Left lung (tissue), 10 donors: Measurements from ENCODE around the gene WRNIP1. TPM values are rescaled to one million over a fixed set of nuclear protein-coding genes. Genes with fewer than 3 reads are reported as not detected.
A peak's percentile ranks its signal among the peaks of the same experiment; 100 is the strongest.

Source experiments
- ATAC-seq: fragments of 200-7000 bp; cut with Tn5 transposase; one replicate; pipeline ENCODE4 v1.9.1; 2020; ENCODE audit warnings: moderate library complexity
- DNase-seq, 4 donors: peaks; one replicate each; pipeline ENCODE4 v3.0.0-alpha.2; 2013 to 2020
- H3K27ac ChIP-seq, 2 donors: fragments of 200-600 bp; sonication (generic) in 1 of 2; one replicate each; pipeline versions ENCODE4 v1.5.0 to v1.8.0; 2020 to 2021
- H3K27me3 ChIP-seq, 2 donors: fragments of 200-600 bp; sonication (generic) in 1 of 2; one replicate each; pipeline versions ENCODE4 v1.5.0 to v1.8.0; 2020 to 2021
- H3K36me3 ChIP-seq, 2 donors: fragments of 200-600 bp; sonication (generic) in 1 of 2; one replicate each; pipeline versions ENCODE4 v1.5.0 to v1.8.0; 2020 to 2021
- H3K4me1 ChIP-seq, 2 donors: fragments of 200-600 bp; one replicate each; pipeline ENCODE4 v1.8.0; 2021
- H3K4me3 ChIP-seq, 2 donors: fragments of 200-600 bp; sonication (generic) in 1 of 2; one replicate each; pipeline versions ENCODE4 v1.5.0 to v1.8.0; 2020 to 2021; ENCODE audit warnings: mild to moderate bottlenecking in 1 of 2
- H3K9me3 ChIP-seq, 2 donors: fragments of 200-600 bp; sonication (generic) in 1 of 2; one replicate each; pipeline versions ENCODE4 v1.5.0 to v1.8.0; 2020 to 2021
- intact Hi-C, 2 donors: fragments of 100-400 bp; cut with DNase I; formaldehyde crosslinking; loops; one replicate each; pipeline versions ENCODE4 v1.11.2 to v1.14.2; 2022
- polyA plus RNA-seq, 6 donors: library from polyadenylated mRNA; unstranded; fragments of 120-200 nt; gene quantifications; one replicate each; pipeline ENCODE4 v1.2.1, GENCODE V29; 2013; ENCODE audit not compliant: insufficient read length in 6 of 6
- total RNA-seq, 2 donors: library from RNA; stranded (reverse); fragmentation: NEBNext Ultra II Directional; extraction: Animal tissue kit (Norgen Biotek cat#: 25700); gene quantifications; one replicate each; pipeline ENCODE4 v1.2.1, GENCODE V29; 2021
- TF ChIP-seq, protein P1 (sequence below), 2 donors: fragments of 200-600 bp; sonication (generic) in 1 of 2; IDR thresholded peaks; one replicate each; pipeline versions ENCODE4 v1.5.0 to v1.8.0; 2021; ENCODE audit warnings: antibody characterized with exemption in 2 of 2
- donor health status: DM: no; HTN: yes; CAD: no.
- donor health status: DM: no; HTN: no; CAD: no.

Gene WRNIP1
- total and polyA plus RNA-seq, 8 donors = 34.9 to 51.6 (median 49.0) TPM

DNA sequence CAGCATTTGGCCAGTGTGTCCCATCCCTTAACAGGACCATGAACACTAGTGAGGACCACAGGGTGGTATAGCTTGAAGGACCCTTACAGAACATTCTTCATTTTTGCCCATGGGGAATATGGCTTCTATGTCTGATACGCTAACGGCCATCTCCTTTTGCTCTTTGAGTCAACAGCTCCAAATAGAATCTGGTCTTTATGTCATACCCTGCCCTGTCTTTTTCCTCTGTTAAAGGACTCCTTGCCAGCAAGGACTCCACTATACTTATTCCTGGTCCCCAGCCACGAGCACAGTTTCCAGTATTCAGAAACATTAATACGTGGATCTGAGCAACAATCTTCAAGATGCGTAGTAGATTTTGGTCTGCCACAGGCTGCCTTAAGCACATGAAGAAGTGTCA, 53.9 kb downstream of the WRNIP1 start:
- intact Hi-C loops = no loop called here
- no peaks in the 10 kb centered on the region for H3K27me3 ChIP-seq
- no peak overlapping the region for H3K4me3 ChIP-seq
- H3K9me3 ChIP-seq = peaks cover 0 to 14% of the 10 kb centered on the region in 2 donors
- TF ChIP-seq, protein P1, sequence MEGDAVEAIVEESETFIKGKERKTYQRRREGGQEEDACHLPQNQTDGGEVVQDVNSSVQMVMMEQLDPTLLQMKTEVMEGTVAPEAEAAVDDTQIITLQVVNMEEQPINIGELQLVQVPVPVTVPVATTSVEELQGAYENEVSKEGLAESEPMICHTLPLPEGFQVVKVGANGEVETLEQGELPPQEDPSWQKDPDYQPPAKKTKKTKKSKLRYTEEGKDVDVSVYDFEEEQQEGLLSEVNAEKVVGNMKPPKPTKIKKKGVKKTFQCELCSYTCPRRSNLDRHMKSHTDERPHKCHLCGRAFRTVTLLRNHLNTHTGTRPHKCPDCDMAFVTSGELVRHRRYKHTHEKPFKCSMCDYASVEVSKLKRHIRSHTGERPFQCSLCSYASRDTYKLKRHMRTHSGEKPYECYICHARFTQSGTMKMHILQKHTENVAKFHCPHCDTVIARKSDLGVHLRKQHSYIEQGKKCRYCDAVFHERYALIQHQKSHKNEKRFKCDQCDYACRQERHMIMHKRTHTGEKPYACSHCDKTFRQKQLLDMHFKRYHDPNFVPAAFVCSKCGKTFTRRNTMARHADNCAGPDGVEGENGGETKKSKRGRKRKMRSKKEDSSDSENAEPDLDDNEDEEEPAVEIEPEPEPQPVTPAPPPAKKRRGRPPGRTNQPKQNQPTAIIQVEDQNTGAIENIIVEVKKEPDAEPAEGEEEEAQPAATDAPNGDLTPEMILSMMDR (IDR thresholded peaks at IDR 0.05) = no peak
- H3K36me3 ChIP-seq = no peaks in the 10 kb centered on the region
- DNase-seq (no peak), ATAC-seq (no peak)
- peak overlapping the region; percentile 69 to 76 for H3K27ac ChIP-seq
- peaks cover 17 to 35% of the 10 kb centered on the region in 2 donors for H3K4me1 ChIP-seq

DNA sequence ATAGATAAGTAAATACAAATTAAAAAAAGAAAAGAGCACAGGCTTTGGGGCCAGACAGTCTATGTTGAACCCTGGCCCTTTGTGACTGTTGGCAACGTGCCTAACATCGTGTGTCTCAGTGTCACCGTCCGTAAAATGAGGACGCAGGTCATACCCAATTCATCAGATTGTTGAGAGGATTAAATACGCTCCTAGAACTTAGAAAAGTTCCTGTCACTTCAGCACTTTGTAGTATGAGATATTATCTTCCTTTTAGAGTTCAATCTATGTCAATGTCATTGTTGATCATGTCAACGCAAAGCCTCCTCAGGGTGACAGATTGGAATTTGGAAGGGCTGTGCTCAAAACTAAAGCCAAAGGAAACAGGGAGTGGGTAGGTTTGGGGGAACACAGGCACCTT, 54.8 kb downstream of the WRNIP1 start:
- TF ChIP-seq, protein P1 (IDR thresholded peaks at IDR 0.05) = no peak
- H3K4me1 ChIP-seq = peaks cover 17 to 35% of the 10 kb centered on the region in 2 donors
- no peaks in the 10 kb centered on the region for H3K27me3 ChIP-seq
- peak overlapping the region in 1 of 2 donors; percentile 47 for H3K27ac ChIP-seq
- DNase-seq = no peak
- peaks cover 0 to 14% of the 10 kb centered on the region in 2 donors for H3K9me3 ChIP-seq
- no peak overlapping the region for H3K4me3 ChIP-seq
- ATAC-seq = no peak
- no peaks in the 10 kb centered on the region for H3K36me3 ChIP-seq
- intact Hi-C loops = no loop called here

DNA sequence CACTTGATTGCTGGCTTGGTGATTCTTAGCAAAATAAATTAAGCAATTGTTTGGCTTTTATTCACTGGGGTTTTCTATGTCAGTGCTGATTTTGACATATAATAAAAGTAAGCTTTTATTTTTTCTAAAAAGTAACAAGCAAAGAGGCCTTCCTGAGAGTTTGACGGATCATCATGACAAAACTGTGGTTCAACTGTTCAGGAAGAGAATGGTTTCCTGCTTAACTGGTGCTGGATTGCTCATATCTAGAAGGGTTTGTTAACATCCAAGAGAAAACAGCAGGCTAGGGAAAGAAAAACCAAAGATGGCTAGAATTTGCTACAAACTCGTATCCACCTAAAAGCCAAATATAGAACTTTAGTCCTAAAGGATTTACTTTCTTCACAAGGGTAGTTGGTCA, 55.2 kb downstream of the WRNIP1 start:
- Histone ChIP-seq H3K4me1 (peaks cover 17 to 35% of the 10 kb centered on the region in 2 donors), H3K9me3 (peaks cover 0 to 14% of the 10 kb centered on the region in 2 donors), H3K27me3 (no peaks in the 10 kb centered on the region), H3K4me3 (no peak overlapping the region), H3K27ac (peak overlapping the region in 1 of 2 donors; percentile 47), H3K36me3 (no peaks in the 10 kb centered on the region)
- DNase-seq (no peak), ATAC-seq (no peak)
- TF ChIP-seq, protein P1 (IDR thresholded peaks at IDR 0.05) = no peak
- intact Hi-C loops = no loop called here

DNA sequence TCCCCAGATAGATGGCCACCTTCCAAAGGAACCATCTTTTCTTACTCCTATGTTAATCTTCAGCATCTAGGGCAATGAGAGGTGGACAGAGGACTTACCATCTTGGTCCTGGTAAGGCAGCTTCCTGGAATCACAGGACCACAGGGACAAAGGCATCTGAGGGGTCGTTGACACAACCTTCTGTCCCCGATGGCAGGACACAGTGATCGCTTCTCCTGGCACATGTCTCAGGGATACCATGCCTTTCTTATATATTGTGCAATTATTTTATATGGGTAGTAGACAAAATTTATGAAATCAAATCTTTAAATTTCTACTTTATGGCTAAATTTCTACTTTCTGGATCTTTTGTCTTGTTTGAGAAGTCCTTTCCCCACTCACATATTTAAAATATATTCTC, 56.4 kb downstream of the WRNIP1 start:
- TF ChIP-seq, protein P1 (IDR thresholded peaks at IDR 0.05) = no peak

DNA sequence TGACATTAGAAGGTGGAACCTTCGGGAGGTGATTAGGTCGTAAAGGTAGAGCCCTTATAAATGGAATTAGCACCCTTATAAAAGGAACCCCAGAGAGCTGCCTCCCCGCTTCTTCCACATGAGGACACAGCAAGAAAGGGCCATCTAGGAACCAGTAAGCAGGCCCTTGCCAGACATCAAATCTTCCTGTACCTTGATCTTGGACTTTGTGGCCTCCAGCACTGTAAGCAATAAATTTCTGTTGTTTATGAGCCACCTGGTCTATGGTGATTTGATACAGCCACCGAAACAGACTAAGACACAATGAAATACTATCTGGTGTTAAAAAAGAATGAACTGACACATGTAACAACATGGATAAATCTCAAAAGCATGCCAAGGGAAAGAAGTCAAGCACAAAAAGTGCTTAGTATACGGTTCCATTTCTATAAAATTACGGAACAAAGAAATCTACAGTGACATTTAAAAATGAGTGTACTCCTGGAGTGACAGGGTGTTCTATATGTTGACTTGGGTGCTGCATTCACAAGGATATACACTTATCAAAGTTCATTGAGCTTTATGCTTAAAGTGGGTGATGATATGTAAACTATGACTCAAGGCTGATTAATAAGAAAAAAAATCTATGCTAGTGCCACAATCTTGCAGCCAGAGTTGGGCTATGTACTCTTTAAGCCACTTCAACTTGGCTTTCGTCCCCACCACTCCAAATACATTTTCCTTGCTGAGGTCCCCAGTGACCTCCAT, 58.1 kb downstream of the WRNIP1 start:
- no peaks in the 10 kb centered on the region for H3K36me3 ChIP-seq
- DNase-seq (no peak), ATAC-seq (no peak)
- H3K4me1 ChIP-seq = peaks cover 7 to 26% of the 10 kb centered on the region in 2 donors
- intact Hi-C loops = no loop called here
- no peak overlapping the region for H3K4me3 ChIP-seq
- H3K27me3 ChIP-seq = no peaks in the 10 kb centered on the region
- H3K9me3 ChIP-seq = no peaks in the 10 kb centered on the region
- TF ChIP-seq, protein P1 (IDR thresholded peaks at IDR 0.05) = no peak
- H3K27ac ChIP-seq = no peak overlapping the region

More for the DNA sequence above, 56.4 kb downstream of the WRNIP1 start:
- Histone ChIP-seq H3K27ac (no peak overlapping the region), H3K27me3 (no peaks in the 10 kb centered on the region), H3K4me3 (no peak overlapping the region), H3K9me3 (peaks cover 0 to 3% of the 10 kb centered on the region in 2 donors), H3K36me3 (no peaks in the 10 kb centered on the region), H3K4me1 (peaks cover 17 to 35% of the 10 kb centered on the region in 2 donors)
- DNase-seq = no peak
- intact Hi-C loops = no loop called here
- no peak for ATAC-seq
